Measurements from ENCODE around the gene EIF4H.
A peak's percentile ranks its signal among the peaks of the same experiment; 100 is the strongest.
"Not testable (repeated sequence)": the region's sequence is repeated elsewhere in the genome, so short reads cannot be mapped to it uniquely, and the experiment has no call there.

EIF4H gene

DNA sequence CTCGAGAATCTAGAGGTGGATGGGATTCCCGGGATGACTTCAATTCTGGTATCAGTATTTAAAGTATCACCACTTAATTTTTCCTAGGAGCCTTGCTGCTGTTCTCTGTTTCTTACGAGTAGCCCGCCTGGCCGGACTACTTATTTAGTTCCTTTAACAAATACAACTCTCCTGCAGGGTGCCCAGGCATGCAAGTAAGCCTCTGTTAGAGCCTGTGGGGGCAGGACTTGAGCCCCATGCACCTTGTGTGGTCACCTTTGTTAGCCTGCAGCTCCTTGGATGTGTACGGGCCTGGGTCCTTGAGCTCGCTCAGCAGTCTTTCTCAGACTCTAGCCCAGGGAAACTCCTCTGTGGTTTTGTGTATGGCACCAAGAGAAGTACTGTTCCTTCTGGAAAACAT is 16.1 kb downstream of the EIF4H start:
- FAIRE-seq (no peak), DNase-seq (ENCODE audit: insufficient read length) (no peak)
- TF ChIP-seq POLR2AphosphoS5 (IDR thresholded peaks at IDR 0.05; ENCODE audit: low read depth, low read length) = no peak

DNA sequence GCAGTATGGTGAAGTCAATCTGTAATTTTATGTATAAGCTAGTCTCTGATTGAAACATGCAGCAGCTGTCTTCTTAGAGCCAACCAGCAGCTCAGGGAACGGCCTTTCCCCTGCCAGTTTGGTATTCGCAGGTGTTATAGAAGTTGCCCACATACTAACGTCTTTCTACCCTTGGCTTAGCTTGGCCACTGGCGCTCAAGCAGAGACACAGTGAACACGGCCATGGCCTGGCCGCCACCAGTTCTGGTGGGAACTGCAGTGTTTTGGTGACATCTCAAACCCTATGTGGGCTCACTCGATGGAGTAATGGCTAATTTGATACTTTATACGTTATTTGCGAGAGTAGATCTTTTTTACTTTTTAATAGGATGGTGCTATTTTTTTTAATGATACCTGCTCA is 17.1 kb downstream of the EIF4H start:
- TF ChIP-seq POLR2A (IDR thresholded peaks at IDR 0.05; ENCODE audit: low read depth, low read length) (no peak), POLR2AphosphoS5 (IDR thresholded peaks at IDR 0.05; ENCODE audit: low read depth, low read length) (no peak), TAF1 (IDR thresholded peaks at IDR 0.05; ENCODE audit: borderline replicate concordance, low read depth, low read length) (no peak)
- no peak for DNase-seq (ENCODE audit: insufficient read length)
- FAIRE-seq = no peak

DNA sequence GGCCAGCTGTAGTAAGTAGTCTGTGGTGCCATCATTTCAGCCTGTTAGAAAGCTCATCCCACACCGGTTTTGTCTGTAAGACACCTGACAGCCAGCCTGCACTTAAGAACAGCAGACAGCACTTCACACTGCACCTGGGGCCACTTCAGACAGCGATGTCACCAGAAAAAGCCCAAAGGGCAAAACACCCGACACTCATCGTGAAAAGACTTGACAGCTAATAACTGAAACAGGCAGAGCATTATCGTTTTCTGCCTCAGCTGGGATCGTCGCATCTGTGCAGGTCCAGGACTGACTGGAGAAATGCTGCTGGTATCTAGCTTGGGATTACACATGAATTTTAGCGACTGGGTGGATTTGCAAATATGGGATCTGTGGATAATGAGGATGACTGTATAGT is 18.9 kb downstream of the EIF4H start:
- DNase-seq (ENCODE audit: insufficient read length) (no peak), FAIRE-seq (no peak)
- TF ChIP-seq POLR2A (IDR thresholded peaks at IDR 0.05; ENCODE audit: low read depth, low read length) (peak; percentile 35; the same call in 1 of the 2 replicates), POLR2AphosphoS5 (IDR thresholded peaks at IDR 0.05; ENCODE audit: low read depth, low read length) (no peak)

DNA sequence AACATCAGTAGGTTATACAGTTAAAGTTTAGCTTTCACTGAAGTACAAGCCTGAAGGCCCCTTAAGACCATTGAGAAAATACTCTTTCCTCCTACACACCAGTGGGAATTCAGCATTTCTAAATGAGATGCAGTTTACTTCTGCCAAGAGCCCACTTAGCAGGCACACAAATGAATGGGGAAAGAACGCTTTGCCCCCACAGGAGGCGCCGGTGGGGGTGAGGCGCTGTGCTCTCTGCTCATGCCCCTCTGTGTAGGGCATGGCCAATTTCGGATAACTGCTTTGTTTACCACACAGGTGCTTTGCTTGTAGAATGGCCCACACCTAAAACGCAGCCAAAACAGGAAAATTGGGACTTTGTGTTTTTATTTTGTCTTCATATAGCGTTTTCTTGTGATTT is 19.8 kb downstream of the EIF4H start:
- TF ChIP-seq POLR2AphosphoS5 (IDR thresholded peaks at IDR 0.05; ENCODE audit: low read depth, low read length) (peak; percentile 66), POLR2A (IDR thresholded peaks at IDR 0.05; ENCODE audit: low read depth, low read length) (no peak)
- DNase-seq (ENCODE audit: insufficient read length) (no peak), FAIRE-seq (no peak)

DNA sequence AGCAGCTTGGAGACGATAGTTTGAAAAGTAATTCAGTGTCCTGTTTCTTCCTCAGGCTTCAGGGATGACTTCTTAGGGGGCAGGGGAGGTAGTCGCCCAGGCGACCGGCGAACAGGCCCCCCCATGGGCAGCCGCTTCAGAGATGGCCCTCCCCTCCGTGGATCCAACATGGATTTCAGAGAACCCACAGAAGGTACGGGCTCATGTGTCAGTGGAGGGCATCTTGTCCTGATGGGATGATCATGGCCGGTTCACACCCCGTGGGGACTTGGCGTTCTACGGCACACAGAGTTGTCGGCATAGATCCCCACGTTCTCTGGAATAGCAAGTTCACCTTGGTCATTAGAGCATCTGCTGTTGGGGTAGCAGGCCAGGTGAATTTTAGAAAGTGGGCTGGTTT is 20.5 kb downstream of the EIF4H start:
- no peak for DNase-seq (ENCODE audit: insufficient read length)
- no peak for FAIRE-seq
- no peak for TF ChIP-seq POLR2A (IDR thresholded peaks at IDR 0.05; ENCODE audit: low read depth, low read length)
- no peak; the same call in 1 of the 2 replicates for TF ChIP-seq POLR2AphosphoS5 (IDR thresholded peaks at IDR 0.05; ENCODE audit: low read depth, low read length)
- no peak for TF ChIP-seq TAF1 (IDR thresholded peaks at IDR 0.05; ENCODE audit: borderline replicate concordance, low read depth, low read length)

DNA sequence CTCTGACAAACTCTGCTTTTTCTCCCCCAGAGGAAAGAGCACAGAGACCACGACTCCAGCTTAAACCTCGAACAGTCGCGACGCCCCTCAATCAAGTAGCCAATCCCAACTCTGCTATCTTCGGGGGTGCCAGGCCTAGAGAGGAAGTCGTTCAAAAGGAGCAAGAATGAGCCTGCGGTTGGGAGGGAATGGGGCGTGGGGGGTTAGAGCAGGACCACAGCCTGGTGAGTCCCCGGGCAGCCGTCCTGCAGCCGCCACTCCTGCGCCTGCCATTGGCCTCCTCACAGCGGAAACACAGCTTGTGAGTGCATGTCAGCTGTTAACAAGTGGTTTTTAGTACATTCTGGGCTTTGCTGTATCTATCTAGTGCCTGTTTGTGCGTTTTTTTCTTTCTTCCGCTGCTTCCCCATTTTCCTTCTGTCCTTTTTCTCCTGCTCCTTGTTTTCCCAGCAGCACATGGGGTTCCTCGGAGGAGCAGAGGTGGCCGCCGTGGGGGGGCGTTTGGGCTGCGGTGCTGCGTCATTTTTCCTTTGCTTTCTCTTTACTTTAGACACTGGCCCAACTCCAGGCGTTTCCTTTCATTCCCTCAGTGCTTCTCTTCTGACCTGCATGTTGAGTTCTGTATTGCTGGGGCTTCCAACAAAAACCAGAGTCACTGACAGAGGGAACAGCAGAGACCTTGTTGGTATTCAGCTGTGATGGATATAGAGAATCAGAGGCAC is 21.1 kb downstream of the EIF4H start:
- not testable (repeated sequence) for DNase-seq (ENCODE audit: insufficient read length)
- 0 out of 2 replicates have a peak, but pooled peaks have one; percentile 6 for TF ChIP-seq POLR2AphosphoS5 (IDR thresholded peaks at IDR 0.05; ENCODE audit: low read depth, low read length)
- FAIRE-seq = peak; percentile 30

DNA sequence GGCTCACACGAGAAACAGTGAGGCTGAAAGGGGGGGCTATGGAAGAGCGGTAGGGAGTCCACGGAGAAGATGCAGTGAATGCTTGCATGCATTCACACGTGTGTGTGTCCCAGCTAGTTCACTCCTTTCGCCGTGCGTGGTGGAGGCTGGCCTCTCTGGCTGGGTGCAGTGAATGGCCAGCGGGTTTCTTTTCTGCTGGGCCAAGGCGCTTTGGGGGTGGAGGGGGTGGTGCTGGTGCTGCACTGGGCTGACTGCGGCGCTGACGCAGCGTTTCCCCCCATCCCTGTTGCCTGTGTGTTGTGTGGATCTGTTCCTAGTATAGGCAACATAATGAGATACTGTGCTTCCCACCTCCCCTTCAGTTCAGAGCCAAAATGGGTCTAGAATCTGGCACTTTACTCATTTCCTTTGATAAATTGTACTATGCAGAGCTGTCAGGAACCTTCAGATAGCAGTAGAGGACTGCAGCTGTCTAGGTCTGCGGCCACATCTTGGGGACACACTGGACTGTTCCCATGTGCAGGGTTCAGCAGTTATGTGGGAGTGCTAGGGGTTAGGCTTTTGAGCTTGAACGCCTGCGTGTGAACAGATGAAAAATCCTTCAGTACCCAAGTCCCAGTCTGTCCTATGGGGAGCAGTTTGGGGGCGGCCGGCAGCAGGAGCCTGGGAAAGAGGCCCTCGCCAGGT is 22.0 kb downstream of the EIF4H start:
- FAIRE-seq = peak; percentile 62

DNA sequence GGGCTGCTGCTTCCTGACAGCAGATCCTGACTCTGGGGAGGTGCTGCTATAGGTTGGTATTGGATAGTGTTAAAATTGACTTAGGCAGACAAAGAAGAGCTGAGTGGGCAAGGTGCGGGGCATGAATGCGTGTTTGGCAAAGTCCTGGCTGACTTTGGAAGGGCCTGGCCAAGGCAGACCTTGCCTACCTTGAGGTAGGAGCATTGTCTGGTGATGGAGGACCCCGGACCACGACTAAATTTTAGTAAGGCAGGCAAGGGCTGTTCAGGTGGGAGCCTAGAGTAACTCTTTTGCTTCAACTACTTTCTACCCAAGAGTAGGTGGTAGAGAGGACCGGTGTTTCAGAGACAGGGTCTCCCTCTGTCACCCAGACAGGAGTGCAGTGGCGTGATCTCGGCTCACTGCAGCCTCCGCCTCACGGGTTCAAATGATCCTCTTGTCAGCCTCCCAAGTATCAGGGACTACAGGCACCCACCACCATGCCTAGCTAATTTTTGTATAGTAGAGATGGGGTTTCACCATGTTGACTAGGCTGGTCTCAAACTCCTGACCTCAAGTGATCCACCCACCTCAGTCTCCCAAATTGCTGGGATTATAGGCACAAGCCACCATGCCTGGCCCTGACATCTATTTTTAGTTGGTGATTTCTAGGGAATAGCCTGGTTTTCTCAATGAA is 23.4 kb downstream of the EIF4H start:
- TF ChIP-seq TAF1 (IDR thresholded peaks at IDR 0.05; ENCODE audit: borderline replicate concordance, low read depth, low read length) (no peak), POLR2AphosphoS5 (IDR thresholded peaks at IDR 0.05; ENCODE audit: low read depth, low read length) (peak; percentile 80), POLR2A (IDR thresholded peaks at IDR 0.05; ENCODE audit: low read depth, low read length) (peak; percentile 63)
- no peak for DNase-seq (ENCODE audit: insufficient read length)
- FAIRE-seq = no peak

More for the DNA sequence above, 22.0 kb downstream of the EIF4H start:
- not testable (repeated sequence) for DNase-seq (ENCODE audit: insufficient read length)

DNA sequence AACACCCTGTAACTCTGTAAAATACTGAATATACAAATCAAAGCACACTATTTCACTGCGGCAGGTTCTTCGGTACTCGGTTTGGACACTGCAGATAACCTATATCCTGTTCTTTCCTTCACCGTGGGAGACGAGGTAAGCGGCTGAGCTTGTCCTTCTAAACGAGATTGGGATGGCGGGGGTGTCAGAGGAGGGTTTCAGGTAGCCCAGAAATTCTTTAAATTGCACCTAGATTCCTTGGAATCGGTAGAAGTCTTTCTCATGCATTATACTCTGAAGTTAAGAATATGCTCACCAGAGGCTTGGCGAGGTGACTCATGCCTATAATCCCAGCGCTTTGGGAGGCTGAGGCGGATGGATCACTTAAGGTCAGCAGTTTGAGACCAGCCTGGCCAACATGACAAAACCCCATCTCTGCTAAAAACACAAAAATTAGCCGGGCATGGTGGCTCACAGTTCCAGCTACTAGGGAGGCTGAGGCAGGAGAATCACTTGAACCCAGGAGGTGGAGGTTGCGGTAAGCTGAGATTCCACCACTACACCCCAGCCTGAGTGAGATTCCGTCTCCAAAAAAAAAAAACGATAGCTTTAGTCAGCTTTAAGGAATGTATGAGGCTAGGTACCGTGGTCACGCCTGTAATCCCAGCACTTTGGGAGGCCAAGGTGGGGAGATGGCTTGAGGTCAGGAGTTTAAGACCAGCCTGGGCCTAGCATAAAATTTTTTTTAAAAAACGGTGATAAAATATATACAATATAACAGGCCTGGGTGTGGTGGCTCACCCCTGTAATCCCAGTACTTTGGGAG is 25.6 kb downstream of the EIF4H start:
- TF ChIP-seq POLR2AphosphoS5 (IDR thresholded peaks at IDR 0.05; ENCODE audit: low read depth, low read length) (no peak), TAF1 (IDR thresholded peaks at IDR 0.05; ENCODE audit: borderline replicate concordance, low read depth, low read length) (no peak), POLR2A (IDR thresholded peaks at IDR 0.05; ENCODE audit: low read depth, low read length) (no peak)
- FAIRE-seq (no peak), DNase-seq (ENCODE audit: insufficient read length) (no peak)

DNA sequence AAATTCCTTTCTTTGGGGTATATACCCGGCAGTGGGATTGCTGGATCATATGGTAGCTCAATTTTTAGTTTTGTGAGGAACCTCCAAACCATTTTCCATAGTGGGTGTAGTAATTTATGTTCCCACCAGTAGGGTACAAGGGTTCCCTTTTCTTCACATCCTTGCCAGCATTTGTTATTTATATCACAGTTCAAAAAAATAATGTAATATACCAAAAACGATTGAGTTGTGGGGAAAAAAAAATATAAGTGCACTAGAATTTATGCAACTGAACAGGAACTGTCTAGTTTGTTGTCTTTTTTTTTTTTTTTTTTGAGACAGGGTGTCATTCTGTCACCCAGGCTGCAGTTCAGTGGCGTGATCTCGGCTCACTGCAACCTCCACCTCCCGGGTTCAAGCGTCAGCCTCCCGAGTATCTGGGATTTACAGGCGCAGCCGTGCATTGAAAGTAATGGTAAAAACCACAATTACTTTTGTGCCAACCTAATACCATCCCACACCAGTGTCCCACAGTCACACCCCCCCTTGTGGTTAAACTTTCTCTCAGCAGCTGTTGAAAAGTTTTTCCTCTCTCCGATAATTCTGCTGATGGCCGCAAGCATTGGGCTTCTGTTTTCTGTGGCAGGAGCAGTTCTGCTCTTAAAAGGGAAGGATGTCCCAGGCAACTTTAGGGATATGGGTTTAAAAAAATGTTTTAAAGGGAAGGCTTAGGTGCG is 28.8 kb downstream of the EIF4H start:
- no peak for DNase-seq (ENCODE audit: insufficient read length)
- FAIRE-seq = no peak
- TF ChIP-seq POLR2A (IDR thresholded peaks at IDR 0.05; ENCODE audit: low read depth, low read length) = no peak
- no peak for TF ChIP-seq TAF1 (IDR thresholded peaks at IDR 0.05; ENCODE audit: borderline replicate concordance, low read depth, low read length)
- TF ChIP-seq POLR2AphosphoS5 (IDR thresholded peaks at IDR 0.05; ENCODE audit: low read depth, low read length) = no peak

DNA sequence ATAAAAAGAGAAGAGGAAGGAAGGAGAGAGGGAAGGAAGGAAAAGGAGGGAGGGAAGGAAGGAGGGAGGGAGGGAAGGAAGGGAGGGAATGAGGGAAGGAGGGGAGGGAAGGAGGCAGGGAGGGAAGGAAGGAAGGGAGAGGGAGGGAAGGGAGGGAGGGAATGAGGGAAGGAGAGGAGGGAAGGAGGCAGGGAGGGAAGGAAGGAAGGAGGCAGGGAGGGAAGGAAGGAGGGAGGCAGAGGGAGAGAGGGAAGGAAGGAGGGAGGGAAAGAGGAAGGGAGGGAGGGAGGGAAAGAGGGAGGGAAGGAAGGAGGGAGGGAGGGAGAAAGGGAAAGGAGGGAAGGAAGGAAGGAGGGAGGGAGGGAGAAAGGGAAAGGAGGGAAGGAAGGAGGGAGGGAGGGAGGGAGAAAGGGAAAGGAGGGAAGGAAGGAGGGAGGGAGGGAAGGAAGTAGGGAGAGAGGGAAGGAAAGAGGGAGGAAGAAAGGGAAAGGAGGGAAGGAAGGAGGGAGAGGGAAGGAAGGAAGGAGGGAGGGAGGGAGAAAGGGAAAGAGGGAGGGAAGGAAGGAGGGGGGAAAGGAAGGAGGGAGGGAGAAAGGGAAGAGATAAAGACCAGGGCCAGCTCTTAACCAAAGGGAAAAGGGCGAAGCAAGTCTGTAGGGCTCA is 29.9 kb downstream of the EIF4H start:
- DNase-seq (ENCODE audit: insufficient read length) (no peak), FAIRE-seq (no peak)

DNA sequence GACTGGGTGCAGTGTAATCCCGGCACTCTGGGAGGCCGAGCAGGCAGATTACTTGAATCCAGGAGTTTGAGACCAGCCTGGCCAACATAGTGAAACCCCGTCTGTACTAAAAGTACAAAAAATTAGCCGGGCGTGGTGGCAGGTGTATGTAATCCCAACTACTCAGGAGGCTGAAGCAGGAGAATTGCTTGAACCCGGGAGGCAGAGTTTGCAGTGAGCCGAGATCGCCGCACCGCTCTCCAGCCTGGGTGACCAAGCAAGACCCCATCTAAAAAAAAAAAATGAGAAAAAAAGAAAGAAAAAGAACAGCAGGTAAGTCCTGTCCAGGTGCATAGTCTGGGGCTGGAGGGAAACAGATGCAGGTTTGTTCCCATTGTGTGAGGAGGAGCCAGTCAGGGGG is 31.9 kb downstream of the EIF4H start:
- not testable (repeated sequence) for DNase-seq (ENCODE audit: insufficient read length); FAIRE-seq

More for the DNA sequence above, 29.9 kb downstream of the EIF4H start:
- TF ChIP-seq TAF1 (IDR thresholded peaks at IDR 0.05; ENCODE audit: borderline replicate concordance, low read depth, low read length) = no peak
- no peak for TF ChIP-seq POLR2A (IDR thresholded peaks at IDR 0.05; ENCODE audit: low read depth, low read length)
- TF ChIP-seq POLR2AphosphoS5 (IDR thresholded peaks at IDR 0.05; ENCODE audit: low read depth, low read length) = no peak

All from GM12892 (cell line).